ENCODE data around the gene RPL13. TPM values are rescaled to one million over a fixed set of nuclear protein-coding genes. Genes with fewer than 3 reads are reported as not detected.

RPL13 gene
- total RNA-seq, 4 donors from 2014 or later, result 3,190 to 3,814 (median 3,321) TPM

- in situ Hi-C loops (cut with MboI; ENCODE audit: low pct_ligation_motif_present in 1 of 4, low pct_unique_long_range_greater_than_20kb in 1 of 4, low sequenced_read_pairs in 3 of 4) (no loop called here), intact Hi-C loops (cut with DNase I; ENCODE audit: low total_unique reads) (no loop called here)
- Histone ChIP-seq H3K4me3 (peak overlapping the region in 1 of 4 donors; percentile 35), H3K4me1 (peaks cover 3 to 29% (median 21%) of the 10 kb centered on the region in 4 donors), H3K27me3 (peaks cover 57% of the 10 kb centered on the region), H3K9me3 (no peaks in the 10 kb centered on the region), H3K36me3 (no peaks in the 10 kb centered on the region), H3K27ac (no peak overlapping the region)
- WGBS, 2 donors (ENCODE audit: low coverage in 1 of 2), result 46 to 54% methylated on average over 10 to 74 of the region's 89 CpGs
- no peak for DNase-seq
- TF ChIP-seq CTCF (IDR thresholded peaks at IDR 0.05), result no peak
- no peak for TF ChIP-seq POLR2A (IDR thresholded peaks at IDR 0.05)
- TF ChIP-seq POLR2AphosphoS5 (IDR thresholded peaks at IDR 0.05), result no peak
- no peak for TF ChIP-seq EP300 (IDR thresholded peaks at IDR 0.05; ENCODE audit: low read depth)
Observed at GRCh38 chr16:89576153-89577054, 15.9 kb downstream of the RPL13 start.

DNA sequence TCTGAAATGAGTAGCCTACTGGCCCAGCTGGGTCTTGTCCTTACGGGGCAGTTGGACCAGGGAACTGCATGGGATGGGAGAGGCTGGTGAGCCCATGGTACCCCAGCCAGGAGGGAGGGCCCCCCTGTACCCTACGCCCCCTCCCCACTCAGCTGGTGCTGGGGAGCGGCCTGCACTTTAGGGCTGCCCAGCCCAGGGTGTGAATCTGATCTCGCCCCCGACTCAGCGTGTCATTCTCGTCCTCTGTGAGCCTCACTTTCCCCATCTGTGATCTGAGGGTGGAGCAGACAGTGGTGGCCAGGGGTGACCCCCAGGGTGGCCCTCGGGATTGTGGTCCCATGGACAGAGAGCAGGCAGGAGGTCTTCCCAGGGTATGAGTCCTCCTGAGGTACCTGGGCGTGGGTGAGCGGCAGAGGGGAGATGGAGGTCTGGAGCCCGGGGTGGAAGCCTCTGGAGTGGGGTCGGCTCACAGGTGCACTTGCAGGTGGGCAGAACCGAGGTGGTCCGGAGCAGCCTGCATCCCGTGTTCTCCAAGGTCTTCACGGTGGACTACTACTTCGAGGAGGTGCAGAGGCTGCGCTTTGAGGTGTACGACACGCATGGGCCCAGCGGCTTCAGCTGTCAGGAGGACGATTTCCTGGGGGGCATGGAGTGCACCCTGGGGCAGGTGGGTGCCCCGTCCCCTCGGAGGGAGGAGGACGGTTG is 16.7 kb downstream of the RPL13 start:
- Histone ChIP-seq H3K4me1 (peaks cover 3 to 31% (median 22%) of the 10 kb centered on the region in 4 donors), H3K9me3 (no peaks in the 10 kb centered on the region), H3K4me3 (no peak overlapping the region), H3K27me3 (peaks cover 50% of the 10 kb centered on the region), H3K27ac (no peak overlapping the region), H3K36me3 (no peaks in the 10 kb centered on the region)
- intact Hi-C loops (cut with DNase I; ENCODE audit: low total_unique reads), result no loop called here
- no peak for TF ChIP-seq EP300 (IDR thresholded peaks at IDR 0.05; ENCODE audit: low read depth)
- no peak for TF ChIP-seq POLR2AphosphoS5 (IDR thresholded peaks at IDR 0.05)
- TF ChIP-seq POLR2A (IDR thresholded peaks at IDR 0.05), result no peak
- no peak for TF ChIP-seq CTCF (IDR thresholded peaks at IDR 0.05)
- 95% methylated on average over 22 of the region's 25 CpGs; no CpG with 5 or more reads in 1 of the 2 donors for WGBS, 2 donors (ENCODE audit: low coverage in 1 of 2)
- in situ Hi-C loops (cut with MboI; ENCODE audit: low pct_ligation_motif_present in 1 of 4, low pct_unique_long_range_greater_than_20kb in 1 of 4, low sequenced_read_pairs in 3 of 4), result no loop called here
- no peak for DNase-seq

GRCh38 chr16:89579351-89579750 is 18.9 kb downstream of the RPL13 start:
- 66 to 90% methylated on average over 4 to 15 of the region's 15 CpGs for WGBS, 2 donors (ENCODE audit: low coverage in 1 of 2)
- intact Hi-C loops (cut with DNase I; ENCODE audit: low total_unique reads), result no loop called here

More at GRCh38 chr16:89579351-89579750, 18.9 kb downstream of the RPL13 start:
- Histone ChIP-seq H3K27me3 (peaks cover 32% of the 10 kb centered on the region), H3K36me3 (no peaks in the 10 kb centered on the region), H3K4me3 (no peak overlapping the region), H3K27ac (no peak overlapping the region), H3K9me3 (no peaks in the 10 kb centered on the region), H3K4me1 (peaks cover 3 to 29% (median 24%) of the 10 kb centered on the region in 4 donors)
- DNase-seq, result no peak
- TF ChIP-seq POLR2A (IDR thresholded peaks at IDR 0.05) (no peak), EP300 (IDR thresholded peaks at IDR 0.05; ENCODE audit: low read depth) (no peak), POLR2AphosphoS5 (IDR thresholded peaks at IDR 0.05) (no peak), CTCF (IDR thresholded peaks at IDR 0.05) (no peak)
- in situ Hi-C loops (cut with MboI; ENCODE audit: low pct_ligation_motif_present in 1 of 4, low pct_unique_long_range_greater_than_20kb in 1 of 4, low sequenced_read_pairs in 3 of 4), result no loop called here
